LHCN-M2 (cell line): ENCODE data around the gene CELF2. TPM values are rescaled to one million over a fixed set of nuclear protein-coding genes. Genes with fewer than 3 reads are reported as not detected.
"Not testable (repeated sequence)": the region's sequence is repeated elsewhere in the genome, so short reads cannot be mapped to it uniquely, and the experiment has no call there.

Experiments
- DNase-seq: peaks from one replicate; pipeline ENCODE4 v3.0.0-alpha.2; 2012; ENCODE audit warnings: low read depth
- total RNA-seq: library from RNA; depleted of rRNA; stranded (reverse); fragments of >200 nt; gene quantifications from 2 replicates; pipeline ENCODE4 v1.2.3, GENCODE V29; 2014

Gene CELF2
- total RNA-seq, 1 experiment from 2014 or later, result 68.1 TPM

- DNase-seq, result no peak
Observed at GRCh38 chr10:11096422-11096821, 78.8 kb downstream of the CELF2 start.

- no peak for DNase-seq
Observed at GRCh38 chr10:11097686-11098085, 80.0 kb downstream of the CELF2 start.

- DNase-seq, result no peak
Observed at GRCh38 chr10:11098666-11099065, 81.0 kb downstream of the CELF2 start.

GRCh38 chr10:11104772-11105675 lies 87.4 kb downstream of the CELF2 start:
- no peak for DNase-seq

- no peak for DNase-seq
Observed at GRCh38 chr10:11105676-11106004, 88.0 kb downstream of the CELF2 start.

GRCh38 chr10:11106621-11107374 lies 89.1 kb downstream of the CELF2 start:
- no peak for DNase-seq

- no peak for DNase-seq
Observed at GRCh38 chr10:11107948-11108347, 90.3 kb downstream of the CELF2 start.

GRCh38 chr10:11108356-11108755 lies 90.7 kb downstream of the CELF2 start:
- DNase-seq, result no peak

- no peak for DNase-seq
Observed at GRCh38 chr10:11109590-11109989, 91.9 kb downstream of the CELF2 start.

GRCh38 chr10:11110539-11110938 lies 92.9 kb downstream of the CELF2 start:
- DNase-seq, result no peak

- no peak for DNase-seq
Observed at GRCh38 chr10:11111490-11111889, 93.8 kb downstream of the CELF2 start.

GRCh38 chr10:11112718-11113117 lies 95.0 kb downstream of the CELF2 start:
- DNase-seq, result no peak

GRCh38 chr10:11113156-11113555 lies 95.5 kb downstream of the CELF2 start:
- no peak for DNase-seq

- DNase-seq, result no peak
Observed at GRCh38 chr10:11114269-11114668, 96.6 kb downstream of the CELF2 start.

- DNase-seq, result no peak
Observed at GRCh38 chr10:11115337-11115736, 97.7 kb downstream of the CELF2 start.

- no peak for DNase-seq
Observed at GRCh38 chr10:11116361-11116760, 98.7 kb downstream of the CELF2 start.

- no peak for DNase-seq
Observed at GRCh38 chr10:11116817-11117216, 99.1 kb downstream of the CELF2 start.

GRCh38 chr10:11118686-11119085 lies 101.0 kb downstream of the CELF2 start:
- no peak for DNase-seq

GRCh38 chr10:11119843-11120242 lies 102.2 kb downstream of the CELF2 start:
- DNase-seq, result no peak

- no peak for DNase-seq
Observed at GRCh38 chr10:11120711-11121110, 103.0 kb downstream of the CELF2 start.

GRCh38 chr10:11123892-11124291 lies 106.2 kb downstream of the CELF2 start:
- DNase-seq, result not testable (repeated sequence)

- DNase-seq, result no peak
Observed at GRCh38 chr10:11125004-11125403, 107.3 kb downstream of the CELF2 start.

GRCh38 chr10:11127017-11127416 lies 109.3 kb downstream of the CELF2 start:
- not testable (repeated sequence) for DNase-seq
